ENCODE data around the gene NLGN4X.

GRCh38 chrX:5891378-5891777 is 337.3 kb downstream of the NLGN4X start:
- no peak for TF ChIP-seq CTCF (conservative IDR thresholded peaks at IDR 0.05; ENCODE audit: low read depth, low read length)
- no peak for TF ChIP-seq EZH2 (IDR thresholded peaks at IDR 0.05; ENCODE audit: borderline replicate concordance, low read depth, low read length, poor library complexity, severe bottlenecking)
